Liver (tissue), 9 donors: Measurements from ENCODE around the gene CLEC16A. TPM values are rescaled to one million over a fixed set of nuclear protein-coding genes. Genes with fewer than 3 reads are reported as not detected.

Experiments used
- DNase-seq: peaks from one replicate; pipeline ENCODE4 v3.0.0-alpha.2; 2017; ENCODE audit warnings: low spot score
- H3K27ac ChIP-seq, 2 donors: one replicate each; pipeline ENCODE4 v1.7.0; 2013; ENCODE audit warnings: inconsistent platforms in 2 of 2, low read length in 2 of 2, control low read depth in 1 of 2, low read depth in 1 of 2, mild to moderate bottlenecking in 1 of 2
- H3K27me3 ChIP-seq, 4 donors: one replicate each; pipeline versions ENCODE4 v1.6.1 to v1.7.0; 2013; ENCODE audit warnings: low read length in 3 of 4, inconsistent platforms in 1 of 4, mild to moderate bottlenecking in 1 of 4, moderate library complexity in 1 of 4; ENCODE audit not compliant: control insufficient read depth in 4 of 4, insufficient read depth in 4 of 4
- H3K36me3 ChIP-seq, 4 donors: one replicate each; pipeline versions ENCODE4 v1.6.1 to v1.7.0; 2013; ENCODE audit warnings: low read length in 3 of 4, mild to moderate bottlenecking in 3 of 4, low read depth in 1 of 4, moderate library complexity in 1 of 4; ENCODE audit not compliant: control insufficient read depth in 4 of 4, insufficient read depth in 3 of 4
- H3K4me1 ChIP-seq, 4 donors: one replicate each; pipeline versions ENCODE4 v1.6.1 to v1.7.0; 2013; ENCODE audit warnings: low read length in 3 of 4, mild to moderate bottlenecking in 3 of 4, moderate library complexity in 1 of 4; ENCODE audit not compliant: control insufficient read depth in 4 of 4, insufficient read depth in 4 of 4
- H3K4me3 ChIP-seq, 3 donors: one replicate each; pipeline versions ENCODE4 v1.6.1 to v1.7.0; 2013; ENCODE audit warnings: low read length in 3 of 3, control low read depth in 1 of 3, low read depth in 1 of 3, mild to moderate bottlenecking in 1 of 3
- H3K9ac ChIP-seq, 2 donors: one replicate each; pipeline ENCODE4 v1.7.0; 2013; ENCODE audit warnings: low read length in 2 of 2, mild to moderate bottlenecking in 2 of 2, moderate library complexity in 2 of 2, control low read depth in 1 of 2, low read depth in 1 of 2
- H3K9me3 ChIP-seq, 4 donors: one replicate each; pipeline versions ENCODE4 v1.6.1 to v1.7.0; 2013; ENCODE audit warnings: low read length in 3 of 4; ENCODE audit not compliant: control insufficient read depth in 4 of 4
- CTCF ChIP-seq: fragments of 150-350 bp; IDR thresholded peaks from 2 replicates; pipeline ENCODE4 v1.5.1; 2017; ENCODE audit warnings: improper control_type of control experiment, low read depth, low read length; ENCODE audit not compliant: missing input control
- EGR1 ChIP-seq, 2 donors: IDR thresholded peaks; 2 replicates each; pipeline ENCODE4 v1.6.1; 2016 to 2018; ENCODE audit warnings: antibody characterized with exemption in 2 of 2, low read depth in 2 of 2
- FOXA1 ChIP-seq: IDR thresholded peaks from 2 replicates; pipeline ENCODE4 v1.6.1; 2016; ENCODE audit warnings: antibody characterized with exemption
- FOXA2 ChIP-seq: IDR thresholded peaks from 2 replicates; pipeline ENCODE4 v1.6.1; 2016; ENCODE audit warnings: antibody characterized with exemption
- GABPA ChIP-seq, 2 donors: IDR thresholded peaks in 1 of 2; conservative IDR thresholded peaks in 1 of 2; 2 replicates each; pipeline ENCODE4 v1.6.1; 2016; ENCODE audit warnings: antibody characterized with exemption in 2 of 2, mild to moderate bottlenecking in 1 of 2, moderate library complexity in 1 of 2
- HNF4A ChIP-seq, 2 donors: conservative IDR thresholded peaks; 2 replicates each; pipeline ENCODE4 v1.6.1; 2016; ENCODE audit warnings: antibody characterized with exemption in 2 of 2, mild to moderate bottlenecking in 2 of 2
- HNF4G ChIP-seq: IDR thresholded peaks from 2 replicates; pipeline ENCODE4 v1.6.1; 2016; ENCODE audit warnings: antibody characterized with exemption
- NR2F2 ChIP-seq: IDR thresholded peaks from 2 replicates; pipeline ENCODE4 v1.6.1; 2016; ENCODE audit warnings: antibody characterized with exemption
- RAD21 ChIP-seq, 2 donors: IDR thresholded peaks; 2 replicates each; pipeline ENCODE4 v1.6.1; 2016; ENCODE audit warnings: antibody characterized with exemption in 2 of 2, mild to moderate bottlenecking in 2 of 2
- RXRA ChIP-seq, 2 donors: IDR thresholded peaks; 2 replicates each; pipeline ENCODE4 v1.6.1; 2017 to 2018; ENCODE audit warnings: antibody characterized with exemption in 2 of 2, mild to moderate bottlenecking in 1 of 2
- SP1 ChIP-seq: IDR thresholded peaks from 2 replicates; pipeline ENCODE4 v1.6.1; 2018; ENCODE audit warnings: antibody characterized with exemption, mild to moderate bottlenecking
- TAF1 ChIP-seq: conservative IDR thresholded peaks from 2 replicates; pipeline ENCODE4 v1.6.1; 2016; ENCODE audit warnings: antibody characterized with exemption, mild to moderate bottlenecking
- YY1 ChIP-seq: IDR thresholded peaks from 2 replicates; pipeline ENCODE4 v1.6.1; 2016; ENCODE audit warnings: antibody characterized with exemption, mild to moderate bottlenecking
- ZBTB33 ChIP-seq: IDR thresholded peaks from 2 replicates; pipeline ENCODE4 v1.6.1; 2016; ENCODE audit warnings: antibody characterized with exemption
- WGBS: extraction: QIAGEN DNeasy Blood & Tissue Kit; methylation state at CpG from one replicate; pipeline ENCODE4 v1.1.7; 2013; 5-methylcytosine and 5-hydroxymethylcytosine counted together
- polyA plus RNA-seq, 2 donors: library from polyadenylated mRNA; stranded (reverse) in 1 of 2; unstranded in 1 of 2; fragments of 200-250 nt in 1 of 2; fragments of >200 nt in 1 of 2; fragmentation: Nextera tagmentation in 1 of 2; extraction: Ambion mirVana in 1 of 2; gene quantifications; one replicate each; pipeline versions ENCODE4 v1.2.1 to v1.2.3, GENCODE V29; 2013 to 2015
- total RNA-seq, 2 donors: library from RNA; depleted of rRNA; stranded (reverse); fragments of >200 nt; gene quantifications; one replicate each; pipeline ENCODE4 v1.2.3, GENCODE V29; 2014
- TF ChIP-seq, protein P1 (sequence below): IDR thresholded peaks from 2 replicates; pipeline ENCODE4 v1.6.1; 2016; ENCODE audit warnings: antibody characterized with exemption, mild to moderate bottlenecking
- TF ChIP-seq, protein P2 (sequence below): IDR thresholded peaks from 2 replicates; pipeline ENCODE4 v1.6.1; 2016; ENCODE audit warnings: antibody characterized with exemption
- TF ChIP-seq, protein P3 (sequence below): IDR thresholded peaks from 2 replicates; pipeline ENCODE4 v1.6.1; 2016; ENCODE audit warnings: antibody characterized with exemption
- donor health status: healthy.
- donor health status: healthy.
- donor health status: healthy.
- donor health status: healthy.
- donor health status: healthy.

CLEC16A gene
- total and polyA plus RNA-seq, 4 donors: 9.7 to 23.0 (median 17.4) TPM

- peaks cover 6 to 27% (median 15%) of the 10 kb centered on the region in 4 donors for H3K36me3 ChIP-seq
- no peaks in the 10 kb centered on the region for H3K27me3 ChIP-seq
- no peak for DNase-seq
- H3K27ac ChIP-seq: no peak overlapping the region
- 97% methylated on average over 11 of the region's 11 CpGs for WGBS
- no peak overlapping the region for H3K4me3 ChIP-seq
- no peaks in the 10 kb centered on the region for H3K9me3 ChIP-seq
- H3K9ac ChIP-seq: no peak overlapping the region
- TF ChIP-seq, protein P1, sequence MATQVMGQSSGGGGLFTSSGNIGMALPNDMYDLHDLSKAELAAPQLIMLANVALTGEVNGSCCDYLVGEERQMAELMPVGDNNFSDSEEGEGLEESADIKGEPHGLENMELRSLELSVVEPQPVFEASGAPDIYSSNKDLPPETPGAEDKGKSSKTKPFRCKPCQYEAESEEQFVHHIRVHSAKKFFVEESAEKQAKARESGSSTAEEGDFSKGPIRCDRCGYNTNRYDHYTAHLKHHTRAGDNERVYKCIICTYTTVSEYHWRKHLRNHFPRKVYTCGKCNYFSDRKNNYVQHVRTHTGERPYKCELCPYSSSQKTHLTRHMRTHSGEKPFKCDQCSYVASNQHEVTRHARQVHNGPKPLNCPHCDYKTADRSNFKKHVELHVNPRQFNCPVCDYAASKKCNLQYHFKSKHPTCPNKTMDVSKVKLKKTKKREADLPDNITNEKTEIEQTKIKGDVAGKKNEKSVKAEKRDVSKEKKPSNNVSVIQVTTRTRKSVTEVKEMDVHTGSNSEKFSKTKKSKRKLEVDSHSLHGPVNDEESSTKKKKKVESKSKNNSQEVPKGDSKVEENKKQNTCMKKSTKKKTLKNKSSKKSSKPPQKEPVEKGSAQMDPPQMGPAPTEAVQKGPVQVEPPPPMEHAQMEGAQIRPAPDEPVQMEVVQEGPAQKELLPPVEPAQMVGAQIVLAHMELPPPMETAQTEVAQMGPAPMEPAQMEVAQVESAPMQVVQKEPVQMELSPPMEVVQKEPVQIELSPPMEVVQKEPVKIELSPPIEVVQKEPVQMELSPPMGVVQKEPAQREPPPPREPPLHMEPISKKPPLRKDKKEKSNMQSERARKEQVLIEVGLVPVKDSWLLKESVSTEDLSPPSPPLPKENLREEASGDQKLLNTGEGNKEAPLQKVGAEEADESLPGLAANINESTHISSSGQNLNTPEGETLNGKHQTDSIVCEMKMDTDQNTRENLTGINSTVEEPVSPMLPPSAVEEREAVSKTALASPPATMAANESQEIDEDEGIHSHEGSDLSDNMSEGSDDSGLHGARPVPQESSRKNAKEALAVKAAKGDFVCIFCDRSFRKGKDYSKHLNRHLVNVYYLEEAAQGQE: no peak
- no peak for TF ChIP-seq RXRA (IDR thresholded peaks at IDR 0.05)
- TF ChIP-seq GABPA (IDR thresholded peaks at IDR 0.05 in 1 of 2, conservative IDR thresholded peaks at IDR 0.05 in 1 of 2): no peak
- no peak for TF ChIP-seq EGR1 (IDR thresholded peaks at IDR 0.05; ENCODE audit: low read depth in 2 of 2)
- TF ChIP-seq, protein P2, sequence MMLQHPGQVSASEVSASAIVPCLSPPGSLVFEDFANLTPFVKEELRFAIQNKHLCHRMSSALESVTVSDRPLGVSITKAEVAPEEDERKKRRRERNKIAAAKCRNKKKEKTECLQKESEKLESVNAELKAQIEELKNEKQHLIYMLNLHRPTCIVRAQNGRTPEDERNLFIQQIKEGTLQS: no peak
- TF ChIP-seq CTCF: no peak
- H3K4me1 ChIP-seq: peaks cover 0 to 4% (median 2%) of the 10 kb centered on the region in 4 donors
Measured at GRCh38 chr16:11123666-11124065, 179.3 kb downstream of the CLEC16A start.

DNA sequence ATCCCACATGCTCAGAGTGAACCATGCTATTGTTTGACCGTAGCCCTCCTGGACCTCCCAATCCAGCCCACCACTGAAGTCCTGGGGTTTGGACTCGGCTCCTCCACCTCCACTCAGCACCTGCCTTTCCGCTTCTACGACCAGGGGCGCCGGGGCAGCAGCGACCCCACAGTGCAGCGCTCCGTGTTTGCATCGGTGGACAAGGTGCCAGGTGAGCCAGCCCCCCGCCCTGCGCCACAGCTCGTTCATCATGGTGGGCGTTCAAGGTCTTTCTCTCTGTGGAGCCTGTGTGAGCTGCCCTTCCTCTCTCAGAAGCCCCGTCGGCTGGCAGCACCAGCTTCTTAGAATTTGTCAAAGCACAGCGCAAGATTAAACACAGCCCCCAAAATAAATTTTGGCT is 181.6 kb downstream of the CLEC16A start:
- no peak for DNase-seq
- 97% methylated on average over 17 of the region's 17 CpGs for WGBS
- peaks cover 6 to 23% (median 12%) of the 10 kb centered on the region in 4 donors for H3K36me3 ChIP-seq

More for the DNA sequence above, 181.6 kb downstream of the CLEC16A start:
- H3K4me1 ChIP-seq: peaks cover 0 to 5% (median 2%) of the 10 kb centered on the region in 4 donors
- no peaks in the 10 kb centered on the region for H3K27me3 ChIP-seq
- H3K9ac ChIP-seq: no peak overlapping the region
- no peak overlapping the region for H3K27ac ChIP-seq
- H3K9me3 ChIP-seq: no peaks in the 10 kb centered on the region
- TF ChIP-seq, protein P1: no peak
- TF ChIP-seq TAF1 (no peak), RXRA (IDR thresholded peaks at IDR 0.05) (no peak), GABPA (IDR thresholded peaks at IDR 0.05 in 1 of 2, conservative IDR thresholded peaks at IDR 0.05 in 1 of 2) (no peak), HNF4G (no peak), FOXA1 (no peak), HNF4A (conservative IDR thresholded peaks at IDR 0.05) (no peak), FOXA2 (no peak), NR2F2 (no peak), CTCF (no peak), SP1 (no peak), EGR1 (IDR thresholded peaks at IDR 0.05; ENCODE audit: low read depth in 2 of 2) (no peak), YY1 (no peak), RAD21 (IDR thresholded peaks at IDR 0.05) (no peak), ZBTB33 (no peak)
- TF ChIP-seq, protein P3, sequence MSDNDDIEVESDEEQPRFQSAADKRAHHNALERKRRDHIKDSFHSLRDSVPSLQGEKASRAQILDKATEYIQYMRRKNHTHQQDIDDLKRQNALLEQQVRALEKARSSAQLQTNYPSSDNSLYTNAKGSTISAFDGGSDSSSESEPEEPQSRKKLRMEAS: no peak
- TF ChIP-seq, protein P2: no peak
- no peak overlapping the region for H3K4me3 ChIP-seq
